ENCODE results near the gene PLAAT2. TPM values are rescaled to one million over a fixed set of nuclear protein-coding genes. Genes with fewer than 3 reads are reported as not detected.
A peak's percentile ranks its signal among the peaks of the same experiment; 100 is the strongest.

Gene PLAAT2
- total and polyA plus RNA-seq, 9 of the 15 experiments (the other 6 are each of a cell fraction or from before 2014, with no cell fraction given): not detected

- WGBS (ENCODE audit: insufficient coverage, low coverage, missing lambda C conversion rate): 46% methylated on average over 4 of the region's 4 CpGs
- H4K20me1 ChIP-seq (replicated peaks; ENCODE audit: control insufficient read depth, insufficient read depth, low read length): no peaks in the 10 kb centered on the region
- peaks cover 4% of the 10 kb centered on the region; the same call in 1 of the 2 replicates for H3K9me3 ChIP-seq (replicated peaks; ENCODE audit: control insufficient read depth, insufficient read depth, low read depth, low read length)
- FAIRE-seq: no peak
- peaks cover 35 to 57% of the 10 kb centered on the region in 2 experiments for H3K4me1 ChIP-seq (replicated peaks in 1 of 2; ENCODE audit: control insufficient read depth in 2 of 2, insufficient read depth in 2 of 2, low read length in 2 of 2)
- no peak for ATAC-seq
- DNase-seq (ENCODE audit: extremely low read depth in 1 of 4, low spot score in 3 of 4): peak in 1 of 4 experiments; percentile 3
- no peak overlapping the region for H3K27ac ChIP-seq (ENCODE audit: extremely low read depth, low read depth, low read length)
- no peaks in the 10 kb centered on the region for H3K9me1 ChIP-seq (ENCODE audit: control insufficient read depth, insufficient read depth, low read length)
- no peak overlapping the region for H3K4me3 ChIP-seq
- CTCF ChIA-PET (ENCODE audit: low intra/inter-chr PET ratio): no interaction called here
- no TSS peak for BruUV-seq (replicated peaks)
- H2AFZ ChIP-seq (ENCODE audit: low read depth, low read length): peak overlapping the region; percentile 48; the same call in 1 of the 2 replicates
- H3K4me2 ChIP-seq (ENCODE audit: insufficient read depth, low read length): peak overlapping the region; percentile 3; the same call in 1 of the 2 replicates
- no peaks in the 10 kb centered on the region for H3K79me2 ChIP-seq (ENCODE audit: control insufficient read depth, insufficient read depth, low read length)
- in situ Hi-C loops (cut with MboI): no loop called here
- H3K9ac ChIP-seq (ENCODE audit: insufficient read depth in 1 of 2, low read depth in 2 of 2, low read length in 2 of 2): peak overlapping the region in 1 of 2 experiments; percentile 15; a peak in 1 of 4 replicates
- intact Hi-C loops (cut with micrococcal nuclease): loop anchor here (5.0 kb wide), 1 partner anchor 62 kb away; no protein-coding TSS in a partner anchor
- POLR2A ChIA-PET: interaction anchor here (0.6 to 1.0 kb wide), 3 partner anchors 9 to 13 kb away, joined by 3 to 6 read pairs (median 6); no protein-coding TSS in a partner anchor
- H3K27me3 ChIP-seq (ENCODE audit: control insufficient read depth in 2 of 2, insufficient read depth in 2 of 2, low read length in 2 of 2): no peaks in the 10 kb centered on the region
- H3K36me3 ChIP-seq (ENCODE audit: control insufficient read depth, insufficient read depth, low read length): no peaks in the 10 kb centered on the region
- no peak for TF ChIP-seq STAT5A (IDR thresholded peaks at IDR 0.05; ENCODE audit: borderline replicate concordance, low read length)
- TF ChIP-seq ZNF511 (CRISPR knock-in tag; IDR thresholded peaks at IDR 0.05): no peak
- no peak for TF ChIP-seq FOS (IDR thresholded peaks at IDR 0.05; ENCODE audit: extremely low read depth, insufficient read length)
- no peak for TF ChIP-seq SRSF3 (IDR thresholded peaks at IDR 0.05; ENCODE audit: insufficient read depth, low read length)
- TF ChIP-seq SMAD2 (IDR thresholded peaks at IDR 0.05; ENCODE audit: low read depth, low read length): no peak
- TF ChIP-seq THRAP3 (IDR thresholded peaks at IDR 0.05; ENCODE audit: borderline replicate concordance): no peak
- TF ChIP-seq CEBPB (tag; IDR thresholded peaks at IDR 0.05): no peak
- TF ChIP-seq SMARCA5 (IDR thresholded peaks at IDR 0.05): peak; percentile 61; the same call in 1 of the 2 replicates
- peak; percentile 35 to 70; a peak in 3 of 4 replicates for TF ChIP-seq KDM1A (IDR thresholded peaks at IDR 0.05)
- TF ChIP-seq ZFP36 (IDR thresholded peaks at IDR 0.05; ENCODE audit: low read depth, low read length, partially characterized antibody): peak; percentile 82
- TF ChIP-seq BCOR (IDR thresholded peaks at IDR 0.05): peak; percentile 74
- TF ChIP-seq TFAP4 (CRISPR knock-in tag; IDR thresholded peaks at IDR 0.05; ENCODE audit: borderline replicate concordance): 0 out of 2 replicates have a peak, but pooled peaks have one; percentile 9
- no peak for TF ChIP-seq RAD51 (IDR thresholded peaks at IDR 0.05; ENCODE audit: borderline replicate concordance, low read depth)
- no peak for TF ChIP-seq NCOA6 (IDR thresholded peaks at IDR 0.05)
- TF ChIP-seq ZNF263 (CRISPR knock-in tag; IDR thresholded peaks at IDR 0.05; ENCODE audit: borderline replicate concordance): 0 out of 2 replicates have a peak, but pooled peaks have one; percentile 34
- peak in 1 of 2 experiments; percentile 45; a peak in 1 of 4 replicates for TF ChIP-seq RCOR1 (IDR thresholded peaks at IDR 0.05; ENCODE audit: borderline replicate concordance in 1 of 2, low read depth in 2 of 2, low read length in 2 of 2)
- TF ChIP-seq CHD4 (IDR thresholded peaks at IDR 0.05; ENCODE audit: insufficient read depth, insufficient replicate concordance, low read depth, low read length, poor library complexity, severe bottlenecking): no peak
- TF ChIP-seq FOXA1 (IDR thresholded peaks at IDR 0.05; ENCODE audit: borderline replicate concordance): no peak
- no peak for TF ChIP-seq PREB (CRISPR knock-in tag; IDR thresholded peaks at IDR 0.05)
- TF ChIP-seq ZNF253 (CRISPR knock-in tag; conservative IDR thresholded peaks at IDR 0.05): no peak
- no peak for TF ChIP-seq TCF7 (IDR thresholded peaks at IDR 0.05; ENCODE audit: borderline replicate concordance)
- no peak for TF ChIP-seq POLR2B (IDR thresholded peaks at IDR 0.05; ENCODE audit: low read depth, partially characterized antibody)
These were observed 58.1 kb downstream of the PLAAT2 start for GRCh38 chr11:63504933-63505586.

Measured in K562 (cell line).